ENCODE results near the gene SPR. TPM values are rescaled to one million over a fixed set of nuclear protein-coding genes. Genes with fewer than 3 reads are reported as not detected.

Gene SPR
- total RNA-seq, 1 experiment from 2014 or later = 120 TPM

Other genes starting within 250 kb of the SPR start
- 18.5 and 19.6 TPM in 2 replicates for gene EXOC6B, start 61.4 kb upstream of the SPR start, total RNA-seq (2014; rRNA removed; shearing (Covaris generic); ENCODE audit: low replicate concordance)
- 0.55 and 0.81 TPM in 2 replicates for gene EMX1, start 30.1 kb downstream of the SPR start, total RNA-seq (2014; rRNA removed; shearing (Covaris generic); ENCODE audit: low replicate concordance)
- 8.6 and 13.8 TPM in 2 replicates for gene SFXN5, start 184.3 kb downstream of the SPR start, total RNA-seq (2014; rRNA removed; shearing (Covaris generic); ENCODE audit: low replicate concordance)
- 31.2 and 42.6 TPM in 2 replicates for gene RAB11FIP5, start 225.5 kb downstream of the SPR start, total RNA-seq (2014; rRNA removed; shearing (Covaris generic); ENCODE audit: low replicate concordance)